ENCODE results near the gene ZNF652. TPM values are rescaled to one million over a fixed set of nuclear protein-coding genes. Genes with fewer than 3 reads are reported as not detected.

The ZNF652 gene
- total RNA-seq, 5 donors from 2014 or later (not counting 1 experiment from before 2014, with no cell fraction given) = 51.0 to 61.0 (median 57.1) TPM

GRCh38 chr17:49364119-49364518 is 2.1 kb upstream of the ZNF652 start:
- Histone ChIP-seq H3K27me3 (replicated peaks in 1 of 2; ENCODE audit: control insufficient read depth in 2 of 2, extremely low read depth in 1 of 2, insufficient read depth in 2 of 2, low read length in 1 of 2) (no peaks in the 10 kb centered on the region), H3K4me3 (ENCODE audit: control insufficient read depth in 1 of 2, extremely low read depth in 1 of 2, low read length in 1 of 2) (no peak overlapping the region), H3K4me1 (ENCODE audit: control insufficient read depth in 1 of 2, extremely low read depth in 1 of 2, insufficient read depth in 2 of 2, low read length in 2 of 2) (peaks cover 26 to 44% of the 10 kb centered on the region in 2 experiments), H3K27ac (ENCODE audit: low read length) (no peak overlapping the region), H3K9me3 (no peaks in the 10 kb centered on the region), H3K36me3 (ENCODE audit: control insufficient read depth in 2 of 2, extremely low read depth in 1 of 2, insufficient read depth in 1 of 2, low read length in 1 of 2) (no peaks in the 10 kb centered on the region)
- H3K4me3 Mint-ChIP-seq = no peak overlapping the region
- H3K27ac Mint-ChIP-seq = no peak overlapping the region
- DNase-seq = no peak
- H3K36me3 Mint-ChIP-seq = no peaks in the 10 kb centered on the region
- no CpG with 5 or more reads among the region's 2 CpGs for WGBS (ENCODE audit: insufficient coverage)
- ChIA-PET POLR2A (no interaction called here), CTCF (interaction anchor here in 1 of 2 donors (0.6 kb wide), 1 partner anchor 837 kb away, joined by 5 read pairs; the partner anchor contains the start of gene COL1A1)
- no peak for ATAC-seq (replicated peaks in 1 of 4)
- H3K4me1 Mint-ChIP-seq = peaks cover 36 to 52% (median 37%) of the 10 kb centered on the region in 3 donors
- no peaks in the 10 kb centered on the region for H3K27me3 Mint-ChIP-seq
- no peaks in the 10 kb centered on the region for H3K9me3 Mint-ChIP-seq

GRCh38 chr17:49363251-49363650 is 1.2 kb upstream of the ZNF652 start:
- WGBS (ENCODE audit: insufficient coverage) = no CpG with 5 or more reads among the region's 4 CpGs

GRCh38 chr17:49362723-49363117 is 670 bp upstream of the ZNF652 start:
- no peaks in the 10 kb centered on the region for H3K9me3 ChIP-seq
- H3K36me3 ChIP-seq (ENCODE audit: control insufficient read depth in 2 of 2, extremely low read depth in 1 of 2, insufficient read depth in 1 of 2, low read length in 1 of 2) = no peaks in the 10 kb centered on the region
- H3K27ac Mint-ChIP-seq = peak overlapping the region; percentile 90 to 95
- peaks cover 48 to 60% (median 50%) of the 10 kb centered on the region in 3 donors for H3K4me1 Mint-ChIP-seq
- H3K4me3 Mint-ChIP-seq = peak overlapping the region; percentile 78 to 83 (median 80)
- no peaks in the 10 kb centered on the region for H3K27me3 Mint-ChIP-seq
- no peaks in the 10 kb centered on the region for H3K9me3 Mint-ChIP-seq
- H3K36me3 Mint-ChIP-seq = no peaks in the 10 kb centered on the region
- ChIA-PET POLR2A (interaction anchor here (0.6 to 0.7 kb wide), 5 partner anchors 44 to 403 kb away, joined by 4 to 7 read pairs (median 7); partner anchors contain the start of gene PHB1 (in 1 of the 2)), CTCF (interaction anchor here (0.6 to 0.8 kb wide), 6 partner anchors 22 to 314 kb away, joined by 3 to 10 read pairs (median 5); no protein-coding TSS in a partner anchor)
- DNase-seq (no peak), ATAC-seq (replicated peaks in 1 of 4) (no peak)
- H3K27ac ChIP-seq (ENCODE audit: low read length) = peak overlapping the region; percentile 54
- H3K27me3 ChIP-seq (replicated peaks in 1 of 2; ENCODE audit: control insufficient read depth in 2 of 2, extremely low read depth in 1 of 2, insufficient read depth in 2 of 2, low read length in 1 of 2) = no peaks in the 10 kb centered on the region
- H3K4me1 ChIP-seq (ENCODE audit: control insufficient read depth in 1 of 2, extremely low read depth in 1 of 2, insufficient read depth in 2 of 2, low read length in 2 of 2) = peaks cover 39 to 40% of the 10 kb centered on the region in 2 experiments
- 20% methylated on average over 7 of the region's 10 CpGs for WGBS (ENCODE audit: insufficient coverage)
- H3K4me3 ChIP-seq (ENCODE audit: control insufficient read depth in 1 of 2, extremely low read depth in 1 of 2, low read length in 1 of 2) = peak overlapping the region; percentile 15 to 45

More at GRCh38 chr17:49363251-49363650, 1.2 kb upstream of the ZNF652 start:
- Histone ChIP-seq H3K4me1 (ENCODE audit: control insufficient read depth in 1 of 2, extremely low read depth in 1 of 2, insufficient read depth in 2 of 2, low read length in 2 of 2) (peaks cover 33 to 39% of the 10 kb centered on the region in 2 experiments), H3K4me3 (ENCODE audit: control insufficient read depth in 1 of 2, extremely low read depth in 1 of 2, low read length in 1 of 2) (no peak overlapping the region), H3K27ac (ENCODE audit: low read length) (no peak overlapping the region), H3K27me3 (replicated peaks in 1 of 2; ENCODE audit: control insufficient read depth in 2 of 2, extremely low read depth in 1 of 2, insufficient read depth in 2 of 2, low read length in 1 of 2) (no peaks in the 10 kb centered on the region), H3K9me3 (no peaks in the 10 kb centered on the region), H3K36me3 (ENCODE audit: control insufficient read depth in 2 of 2, extremely low read depth in 1 of 2, insufficient read depth in 1 of 2, low read length in 1 of 2) (no peaks in the 10 kb centered on the region)
- Mint-ChIP-seq H3K27ac (peak overlapping the region in 1 of 2 donors; percentile 90), H3K36me3 (no peaks in the 10 kb centered on the region), H3K9me3 (no peaks in the 10 kb centered on the region), H3K4me1 (peaks cover 43 to 57% (median 45%) of the 10 kb centered on the region in 3 donors), H3K4me3 (no peak overlapping the region), H3K27me3 (no peaks in the 10 kb centered on the region)
- POLR2A ChIA-PET = no interaction called here
- ATAC-seq (replicated peaks in 1 of 4) (no peak), DNase-seq (no peak)
- CTCF ChIA-PET = interaction anchor here (0.6 to 0.8 kb wide), 3 partner anchors 23 to 838 kb away, joined by 3 to 5 read pairs (median 3); partner anchors contain the start of gene COL1A1 (in 1 of the 2)

GRCh38 chr17:49361129-49361901 is 735 bp downstream of the ZNF652 start:
- 0% methylated on average over 34 of the region's 52 CpGs for WGBS (ENCODE audit: insufficient coverage)
- H3K9me3 ChIP-seq = no peaks in the 10 kb centered on the region
- ATAC-seq (replicated peaks in 1 of 4) = peak; percentile 65 to 82 (median 70)
- no peaks in the 10 kb centered on the region for H3K27me3 Mint-ChIP-seq
- no peaks in the 10 kb centered on the region for H3K9me3 Mint-ChIP-seq
- peak overlapping the region; percentile 83 to 95 (median 91) for H3K4me3 Mint-ChIP-seq
- peaks cover 47 to 49% of the 10 kb centered on the region in 2 experiments for H3K4me1 ChIP-seq (ENCODE audit: control insufficient read depth in 1 of 2, extremely low read depth in 1 of 2, insufficient read depth in 2 of 2, low read length in 2 of 2)
- no peaks in the 10 kb centered on the region for H3K27me3 ChIP-seq (replicated peaks in 1 of 2; ENCODE audit: control insufficient read depth in 2 of 2, extremely low read depth in 1 of 2, insufficient read depth in 2 of 2, low read length in 1 of 2)
- H3K36me3 Mint-ChIP-seq = no peaks in the 10 kb centered on the region
- H3K4me1 Mint-ChIP-seq = peaks cover 56 to 69% (median 61%) of the 10 kb centered on the region in 3 donors
- peak overlapping the region; percentile 82 to 97 for H3K4me3 ChIP-seq (ENCODE audit: control insufficient read depth in 1 of 2, extremely low read depth in 1 of 2, low read length in 1 of 2)
- peak overlapping the region; percentile 93 to 95 for H3K27ac Mint-ChIP-seq
- peak overlapping the region; percentile 75 for H3K27ac ChIP-seq (ENCODE audit: low read length)
- ChIA-PET POLR2A (interaction anchor here in 1 of 2 donors (1.0 kb wide), 1 partner anchor 28 kb away, joined by 3 read pairs; no protein-coding TSS in a partner anchor), CTCF (interaction anchor here in 1 of 2 donors (0.6 to 1.2 kb wide), 4 partner anchors 19 to 314 kb away, joined by 3 to 4 read pairs (median 3); no protein-coding TSS in a partner anchor)
- no peaks in the 10 kb centered on the region for H3K36me3 ChIP-seq (ENCODE audit: control insufficient read depth in 2 of 2, extremely low read depth in 1 of 2, insufficient read depth in 1 of 2, low read length in 1 of 2)
- DNase-seq = peak; percentile 69 to 94 (median 88)

- POLR2A ChIA-PET = no interaction called here
- DNase-seq = no peak
- no peaks in the 10 kb centered on the region for H3K27me3 ChIP-seq (replicated peaks in 1 of 2; ENCODE audit: control insufficient read depth in 2 of 2, extremely low read depth in 1 of 2, insufficient read depth in 2 of 2, low read length in 1 of 2)
These were observed 1.3 kb downstream of the ZNF652 start for GRCh38 chr17:49360796-49361128.

More at GRCh38 chr17:49360796-49361128, 1.3 kb downstream of the ZNF652 start:
- Histone ChIP-seq H3K27ac (ENCODE audit: low read length) (peak overlapping the region; percentile 75), H3K36me3 (ENCODE audit: control insufficient read depth in 2 of 2, extremely low read depth in 1 of 2, insufficient read depth in 1 of 2, low read length in 1 of 2) (no peaks in the 10 kb centered on the region), H3K4me1 (ENCODE audit: control insufficient read depth in 1 of 2, extremely low read depth in 1 of 2, insufficient read depth in 2 of 2, low read length in 2 of 2) (peaks cover 46 to 49% of the 10 kb centered on the region in 2 experiments), H3K4me3 (ENCODE audit: control insufficient read depth in 1 of 2, extremely low read depth in 1 of 2, low read length in 1 of 2) (peak overlapping the region; percentile 82 to 97), H3K9me3 (no peaks in the 10 kb centered on the region)
- ATAC-seq (replicated peaks in 1 of 4) = no peak
- H3K36me3 Mint-ChIP-seq = no peaks in the 10 kb centered on the region
- 0% methylated on average over 6 of the region's 8 CpGs for WGBS (ENCODE audit: insufficient coverage)
- H3K27ac Mint-ChIP-seq = peak overlapping the region; percentile 93 to 95
- no peaks in the 10 kb centered on the region for H3K9me3 Mint-ChIP-seq
- CTCF ChIA-PET = interaction anchor here in 1 of 2 donors (0.6 to 1.4 kb wide), 5 partner anchors 8 to 315 kb away, joined by 3 to 7 read pairs (median 4); no protein-coding TSS in a partner anchor
- no peaks in the 10 kb centered on the region for H3K27me3 Mint-ChIP-seq
- H3K4me1 Mint-ChIP-seq = peaks cover 55 to 69% (median 63%) of the 10 kb centered on the region in 3 donors
- H3K4me3 Mint-ChIP-seq = peak overlapping the region; percentile 83 to 95 (median 91)

Data from T-cell (primary cell).